ENCODE results near the gene RNASE9. TPM values are rescaled to one million over a fixed set of nuclear protein-coding genes. Genes with fewer than 3 reads are reported as not detected.

RNASE9 gene
- total RNA-seq: not detected

DNA sequence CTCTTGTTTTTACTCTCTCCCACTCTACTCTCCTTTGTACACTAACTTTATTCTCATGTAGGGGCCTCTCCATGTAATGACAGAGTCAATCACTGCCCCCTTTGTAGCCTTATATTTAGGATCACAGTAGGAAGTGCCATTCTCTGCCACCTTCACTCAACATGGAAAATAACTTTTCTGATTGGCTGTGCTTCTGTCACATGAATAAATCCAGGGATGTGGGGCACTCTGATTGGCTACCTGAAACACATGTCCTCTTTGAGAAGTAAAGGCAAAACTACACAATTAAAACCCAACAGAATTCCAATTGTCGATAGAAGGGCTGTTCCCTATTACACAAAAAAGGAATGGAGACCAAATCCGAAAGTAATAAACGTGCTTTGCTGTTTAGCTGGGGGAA is at the start of gene RNASE9:
TSS of gene RNASE9 (minus strand) at position 87 of the 400 bp plus-strand sequence.
- Histone ChIP-seq H3K4me3 (ENCODE audit: low read length in 3 of 3) (no peak within 1 kb of the TSS), H3K9me3 (ENCODE audit: control insufficient read depth in 3 of 3, low read length in 3 of 3) (no peaks in the 10 kb centered on the region), H3K36me3 (ENCODE audit: control insufficient read depth in 3 of 3, insufficient read depth in 3 of 3, low read length in 3 of 3) (no peaks in the 10 kb centered on the region), H3K27ac (ENCODE audit: low read depth, low read length) (no peak within 1 kb of the TSS), H3K4me1 (ENCODE audit: control insufficient read depth in 3 of 3, insufficient read depth in 3 of 3, low read length in 3 of 3) (no peaks in the 10 kb centered on the region), H3K9ac (ENCODE audit: low read depth in 1 of 3, low read length in 3 of 3) (no peak within 1 kb of the TSS), H3K27me3 (ENCODE audit: control insufficient read depth in 3 of 3, insufficient read depth in 3 of 3, low read length in 3 of 3) (no peaks in the 10 kb centered on the region)

DNA sequence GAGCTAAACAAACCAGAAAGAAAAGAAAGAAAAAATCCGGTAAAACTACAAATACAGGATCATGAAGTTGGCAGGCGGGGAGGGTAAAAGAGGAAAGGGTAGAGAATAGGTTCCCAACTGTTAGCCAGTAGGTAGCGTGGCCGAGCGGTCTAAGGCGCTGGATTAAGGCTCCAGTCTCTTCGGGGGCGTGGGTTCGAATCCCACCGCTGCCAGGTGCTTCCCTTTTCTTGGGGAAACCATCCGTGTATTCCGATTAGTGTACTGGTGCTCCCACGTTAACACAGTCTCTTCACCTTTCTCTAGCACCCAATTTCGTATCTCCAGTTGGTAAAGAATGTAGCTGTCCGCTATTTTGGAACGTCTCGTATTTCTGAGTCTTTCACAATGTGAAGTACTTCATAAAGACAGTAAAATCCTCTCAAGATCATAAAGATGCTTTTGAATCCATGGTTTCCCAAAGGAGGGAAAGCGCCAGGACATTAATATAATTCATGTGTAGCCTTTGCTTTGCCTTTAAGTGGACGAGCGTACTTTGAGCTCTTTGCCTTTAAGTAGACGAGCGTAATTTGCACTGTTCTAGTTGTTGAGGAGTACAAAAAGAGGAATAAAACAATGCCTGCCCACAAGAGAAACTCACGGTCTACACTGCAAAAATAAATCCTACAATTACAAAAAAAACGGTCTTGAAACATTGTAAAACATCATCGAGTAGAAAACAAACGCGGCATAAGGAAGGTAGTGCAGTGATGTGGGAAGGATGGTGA is 49.3 kb upstream of the RNASE9 start:
- no peaks in the 10 kb centered on the region for H3K9me3 ChIP-seq (ENCODE audit: control insufficient read depth in 3 of 3, low read length in 3 of 3)
- H3K27me3 ChIP-seq (ENCODE audit: control insufficient read depth in 3 of 3, insufficient read depth in 3 of 3, low read length in 3 of 3): no peaks in the 10 kb centered on the region
- H3K4me3 ChIP-seq (ENCODE audit: low read length in 3 of 3): peak overlapping the region; percentile 92 to 98 (median 97)
- no peaks in the 10 kb centered on the region for H3K36me3 ChIP-seq (ENCODE audit: control insufficient read depth in 3 of 3, insufficient read depth in 3 of 3, low read length in 3 of 3)
- peaks cover 9 to 34% (median 21%) of the 10 kb centered on the region in 3 donors for H3K4me1 ChIP-seq (ENCODE audit: control insufficient read depth in 3 of 3, insufficient read depth in 3 of 3, low read length in 3 of 3)
- H3K27ac ChIP-seq (ENCODE audit: low read depth, low read length): peak overlapping the region; percentile 61
- H3K9ac ChIP-seq (ENCODE audit: low read depth in 1 of 3, low read length in 3 of 3): peak overlapping the region; percentile 72 to 87 (median 82)

DNA sequence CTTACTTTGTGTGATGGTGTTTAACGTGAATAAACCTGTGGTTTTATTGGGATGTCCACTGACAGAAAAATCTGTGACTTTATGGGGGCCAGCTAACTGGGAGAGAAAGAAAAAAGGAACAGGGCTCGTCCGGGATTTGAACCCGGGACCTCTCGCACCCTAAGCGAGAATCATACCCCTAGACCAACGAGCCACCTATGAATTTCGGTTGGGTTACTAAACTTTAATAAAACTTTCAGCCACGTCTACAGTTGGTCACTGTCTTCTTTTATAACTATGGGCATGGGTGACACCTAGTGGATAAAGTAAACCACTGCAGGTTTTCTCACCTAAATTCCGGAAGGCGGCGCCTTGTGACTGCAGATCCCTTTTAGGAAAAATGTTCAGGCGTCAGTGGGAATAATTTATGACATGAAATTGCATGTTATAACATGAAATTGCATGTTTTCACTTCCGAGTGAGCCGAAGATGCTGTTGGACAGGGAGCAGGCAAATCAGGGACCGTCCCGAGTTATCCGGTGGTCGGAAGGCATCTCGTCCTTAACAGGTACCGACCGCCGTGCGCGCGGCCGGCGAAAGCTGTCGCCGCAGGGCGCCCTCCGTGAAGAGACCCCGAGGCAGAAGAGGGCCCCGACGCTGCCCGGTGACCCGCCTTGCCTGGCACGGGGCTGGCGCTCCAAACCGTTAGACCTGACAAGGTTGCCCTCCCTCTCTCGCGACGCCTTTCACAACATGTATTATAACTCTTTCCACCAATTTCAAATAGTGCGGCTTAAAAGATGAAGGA is 48.6 kb upstream of the RNASE9 start:
- H3K27me3 ChIP-seq (ENCODE audit: control insufficient read depth in 3 of 3, insufficient read depth in 3 of 3, low read length in 3 of 3): no peaks in the 10 kb centered on the region
- H3K27ac ChIP-seq (ENCODE audit: low read depth, low read length): peak overlapping the region; percentile 61
- H3K4me1 ChIP-seq (ENCODE audit: control insufficient read depth in 3 of 3, insufficient read depth in 3 of 3, low read length in 3 of 3): peaks cover 9 to 34% (median 18%) of the 10 kb centered on the region in 3 donors
- no peaks in the 10 kb centered on the region for H3K36me3 ChIP-seq (ENCODE audit: control insufficient read depth in 3 of 3, insufficient read depth in 3 of 3, low read length in 3 of 3)
- H3K4me3 ChIP-seq (ENCODE audit: low read length in 3 of 3): peak overlapping the region; percentile 92 to 98 (median 97)
- H3K9ac ChIP-seq (ENCODE audit: low read depth in 1 of 3, low read length in 3 of 3): peak overlapping the region; percentile 72 to 87 (median 82)
- H3K9me3 ChIP-seq (ENCODE audit: control insufficient read depth in 3 of 3, low read length in 3 of 3): no peaks in the 10 kb centered on the region

DNA sequence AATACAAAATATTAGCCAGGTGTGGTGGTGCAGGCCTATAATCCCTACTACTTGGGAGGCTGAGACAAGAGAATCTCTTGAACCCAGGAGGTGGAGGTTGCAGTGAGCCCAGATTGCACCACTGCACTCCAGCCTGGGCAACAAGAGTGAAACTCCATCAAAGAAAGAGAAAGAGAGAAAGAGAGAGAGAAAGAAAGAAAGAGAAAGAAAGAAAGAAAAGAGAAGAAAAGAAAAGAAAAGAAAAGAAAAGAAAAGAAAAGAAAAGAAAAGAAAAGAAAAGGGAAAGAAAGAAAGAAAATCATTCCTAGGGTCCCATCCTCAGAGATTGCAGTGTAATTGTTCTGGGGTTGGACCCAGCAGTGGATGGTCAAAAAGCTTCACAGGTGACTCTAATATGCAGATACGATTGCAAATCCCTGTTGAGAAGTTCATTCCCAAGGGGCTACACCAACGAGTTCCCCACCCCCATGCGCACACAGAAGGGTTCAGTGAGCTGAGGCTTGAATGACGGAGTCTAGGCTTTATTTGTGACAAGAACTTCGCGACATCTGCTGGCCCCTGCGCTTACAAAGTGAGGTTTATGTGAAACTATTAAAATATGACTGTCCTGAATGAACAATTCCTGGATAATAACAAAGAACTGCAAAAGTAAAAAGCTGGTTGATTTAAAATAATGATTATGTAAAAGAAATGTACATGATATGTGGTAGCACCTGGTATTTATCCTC is 47.7 kb upstream of the RNASE9 start:
- Histone ChIP-seq H3K27ac (ENCODE audit: low read depth, low read length) (no peak overlapping the region), H3K4me1 (ENCODE audit: control insufficient read depth in 3 of 3, insufficient read depth in 3 of 3, low read length in 3 of 3) (peaks cover 7 to 27% (median 17%) of the 10 kb centered on the region in 3 donors), H3K36me3 (ENCODE audit: control insufficient read depth in 3 of 3, insufficient read depth in 3 of 3, low read length in 3 of 3) (no peaks in the 10 kb centered on the region), H3K9ac (ENCODE audit: low read depth in 1 of 3, low read length in 3 of 3) (no peak overlapping the region), H3K4me3 (ENCODE audit: low read length in 3 of 3) (no peak overlapping the region), H3K27me3 (ENCODE audit: control insufficient read depth in 3 of 3, insufficient read depth in 3 of 3, low read length in 3 of 3) (no peaks in the 10 kb centered on the region), H3K9me3 (ENCODE audit: control insufficient read depth in 3 of 3, low read length in 3 of 3) (no peaks in the 10 kb centered on the region)

DNA sequence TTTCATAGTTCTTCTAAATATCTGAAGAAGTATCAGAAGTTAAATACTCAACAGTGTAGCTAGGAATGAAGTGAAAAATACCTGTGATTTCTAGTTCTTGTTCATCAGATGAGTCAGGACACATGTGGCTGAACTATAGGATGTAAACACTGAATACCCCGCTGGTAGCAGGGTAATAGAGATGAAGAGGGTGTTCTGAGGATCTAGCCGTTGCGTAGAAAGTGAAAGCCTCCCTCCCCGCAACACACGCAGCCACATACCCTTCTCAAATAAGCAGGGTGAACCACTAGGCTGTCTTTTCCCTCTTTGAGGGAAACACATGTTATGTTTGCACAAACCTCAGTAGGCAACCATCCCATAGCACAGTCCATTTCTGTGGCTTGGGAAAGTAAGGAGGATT is 46.8 kb upstream of the RNASE9 start:
- H3K27me3 ChIP-seq (ENCODE audit: control insufficient read depth in 3 of 3, insufficient read depth in 3 of 3, low read length in 3 of 3): no peaks in the 10 kb centered on the region
- H3K36me3 ChIP-seq (ENCODE audit: control insufficient read depth in 3 of 3, insufficient read depth in 3 of 3, low read length in 3 of 3): no peaks in the 10 kb centered on the region
- no peaks in the 10 kb centered on the region for H3K9me3 ChIP-seq (ENCODE audit: control insufficient read depth in 3 of 3, low read length in 3 of 3)
- H3K9ac ChIP-seq (ENCODE audit: low read depth in 1 of 3, low read length in 3 of 3): no peak overlapping the region
- H3K4me3 ChIP-seq (ENCODE audit: low read length in 3 of 3): no peak overlapping the region
- peaks cover 7 to 20% (median 11%) of the 10 kb centered on the region in 3 donors for H3K4me1 ChIP-seq (ENCODE audit: control insufficient read depth in 3 of 3, insufficient read depth in 3 of 3, low read length in 3 of 3)
- no peak overlapping the region for H3K27ac ChIP-seq (ENCODE audit: low read depth, low read length)

DNA sequence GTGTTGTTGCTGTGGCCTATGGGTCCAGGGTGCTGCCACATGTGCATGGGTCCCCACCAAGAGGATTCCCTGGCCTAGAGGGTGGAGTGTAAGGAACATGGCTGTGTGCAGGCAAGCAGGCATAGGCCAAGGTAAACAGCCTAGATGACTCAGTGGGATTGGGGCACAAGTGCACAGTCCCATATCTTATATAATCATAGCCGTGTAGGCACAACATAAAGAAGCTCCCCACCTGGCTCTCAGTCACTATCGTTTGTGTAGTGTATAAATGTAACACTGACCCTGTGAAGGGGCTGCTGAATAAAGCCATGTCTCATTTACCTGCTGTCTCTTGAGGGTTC is 46.0 kb upstream of the RNASE9 start:
- Histone ChIP-seq H3K9me3 (ENCODE audit: control insufficient read depth in 3 of 3, low read length in 3 of 3) (no peaks in the 10 kb centered on the region), H3K4me3 (ENCODE audit: low read length in 3 of 3) (no peak overlapping the region), H3K27ac (ENCODE audit: low read depth, low read length) (no peak overlapping the region), H3K27me3 (ENCODE audit: control insufficient read depth in 3 of 3, insufficient read depth in 3 of 3, low read length in 3 of 3) (no peaks in the 10 kb centered on the region), H3K9ac (ENCODE audit: low read depth in 1 of 3, low read length in 3 of 3) (no peak overlapping the region), H3K4me1 (ENCODE audit: control insufficient read depth in 3 of 3, insufficient read depth in 3 of 3, low read length in 3 of 3) (peaks cover 7 to 19% (median 11%) of the 10 kb centered on the region in 3 donors), H3K36me3 (ENCODE audit: control insufficient read depth in 3 of 3, insufficient read depth in 3 of 3, low read length in 3 of 3) (no peaks in the 10 kb centered on the region)

DNA sequence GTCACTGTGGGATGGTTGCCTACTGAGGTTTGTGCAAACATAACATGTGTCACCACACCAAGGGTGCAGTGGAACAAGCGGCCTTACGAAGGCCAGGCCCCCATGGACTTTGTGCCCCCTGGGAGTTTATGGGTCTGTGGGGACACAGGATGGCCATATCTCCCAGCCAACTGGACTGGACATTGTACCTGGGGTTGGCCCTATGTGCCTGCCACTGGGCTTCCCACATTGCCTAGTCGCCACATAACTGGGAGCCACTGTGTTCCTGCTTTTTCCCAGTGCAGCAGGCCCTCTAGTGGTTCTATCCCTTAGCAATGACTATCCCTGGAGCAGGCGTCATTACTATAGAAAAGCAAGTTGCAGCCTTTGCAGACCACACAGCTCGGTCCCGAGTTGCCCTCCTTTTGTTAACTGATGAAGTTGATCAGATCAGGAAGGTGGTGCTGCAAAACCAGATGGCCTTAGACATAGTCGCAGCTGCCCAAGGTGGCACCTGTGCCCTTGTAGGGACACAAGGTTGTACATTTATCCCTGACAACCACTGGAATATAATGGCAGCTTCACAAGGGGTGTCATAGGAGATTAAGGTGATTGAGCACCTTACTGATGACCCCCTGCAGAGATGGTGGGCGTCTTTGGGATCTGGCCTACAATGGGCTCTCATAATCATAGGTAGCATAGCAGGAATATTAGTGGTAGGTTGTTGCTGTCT is 45.5 kb upstream of the RNASE9 start:
- Histone ChIP-seq H3K9ac (ENCODE audit: low read depth in 1 of 3, low read length in 3 of 3) (no peak overlapping the region), H3K4me3 (ENCODE audit: low read length in 3 of 3) (no peak overlapping the region), H3K4me1 (ENCODE audit: control insufficient read depth in 3 of 3, insufficient read depth in 3 of 3, low read length in 3 of 3) (peaks cover 7 to 14% (median 11%) of the 10 kb centered on the region in 3 donors), H3K27ac (ENCODE audit: low read depth, low read length) (no peak overlapping the region), H3K27me3 (ENCODE audit: control insufficient read depth in 3 of 3, insufficient read depth in 3 of 3, low read length in 3 of 3) (no peaks in the 10 kb centered on the region), H3K36me3 (ENCODE audit: control insufficient read depth in 3 of 3, insufficient read depth in 3 of 3, low read length in 3 of 3) (no peaks in the 10 kb centered on the region), H3K9me3 (ENCODE audit: control insufficient read depth in 3 of 3, low read length in 3 of 3) (no peaks in the 10 kb centered on the region)

DNA sequence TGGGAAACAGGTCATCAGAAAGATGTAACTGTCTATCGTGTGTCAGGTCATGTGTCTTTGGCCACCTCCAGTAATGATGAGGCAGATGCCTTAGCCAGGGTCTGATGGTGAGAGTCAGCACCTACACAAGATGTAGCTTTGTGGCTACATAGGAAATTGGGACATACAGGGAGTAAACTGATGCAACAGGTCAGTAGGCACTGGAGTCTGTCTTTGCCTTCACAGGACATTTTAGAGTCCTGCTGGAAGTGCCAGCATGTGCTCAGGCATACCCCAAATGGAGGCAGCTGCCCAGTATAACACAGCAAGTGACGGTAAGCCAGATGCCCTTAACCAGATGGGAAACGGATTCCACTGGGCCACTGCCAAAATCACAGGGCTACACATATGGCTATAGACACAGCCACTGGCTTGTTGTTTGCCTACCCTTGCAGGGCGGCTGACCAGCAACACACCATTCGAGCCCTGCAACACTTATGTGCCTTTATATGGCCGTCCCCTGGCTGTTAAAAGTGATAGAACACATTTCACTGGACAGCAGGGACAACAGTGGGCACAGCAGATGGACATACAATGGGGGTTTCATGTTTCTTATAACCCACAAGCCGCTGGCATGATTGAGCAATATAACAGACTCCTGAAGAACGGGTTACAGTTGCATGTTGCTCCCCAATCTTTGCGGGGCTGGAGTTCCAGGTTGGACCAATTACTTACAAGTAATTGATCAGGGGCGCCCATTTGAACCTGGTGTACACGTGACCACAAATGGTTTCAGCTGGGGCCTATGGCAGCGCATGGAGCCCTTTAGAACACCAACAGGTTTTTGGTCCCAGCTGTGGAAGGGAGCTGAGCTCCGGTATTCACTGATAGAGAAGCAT is 43.2 kb upstream of the RNASE9 start:
- Histone ChIP-seq H3K9me3 (ENCODE audit: control insufficient read depth in 3 of 3, low read length in 3 of 3) (no peaks in the 10 kb centered on the region), H3K9ac (ENCODE audit: low read depth in 1 of 3, low read length in 3 of 3) (no peak overlapping the region), H3K27ac (ENCODE audit: low read depth, low read length) (no peak overlapping the region), H3K36me3 (ENCODE audit: control insufficient read depth in 3 of 3, insufficient read depth in 3 of 3, low read length in 3 of 3) (no peaks in the 10 kb centered on the region), H3K4me3 (ENCODE audit: low read length in 3 of 3) (no peak overlapping the region), H3K4me1 (ENCODE audit: control insufficient read depth in 3 of 3, insufficient read depth in 3 of 3, low read length in 3 of 3) (no peaks in the 10 kb centered on the region), H3K27me3 (ENCODE audit: control insufficient read depth in 3 of 3, insufficient read depth in 3 of 3, low read length in 3 of 3) (no peaks in the 10 kb centered on the region)

DNA sequence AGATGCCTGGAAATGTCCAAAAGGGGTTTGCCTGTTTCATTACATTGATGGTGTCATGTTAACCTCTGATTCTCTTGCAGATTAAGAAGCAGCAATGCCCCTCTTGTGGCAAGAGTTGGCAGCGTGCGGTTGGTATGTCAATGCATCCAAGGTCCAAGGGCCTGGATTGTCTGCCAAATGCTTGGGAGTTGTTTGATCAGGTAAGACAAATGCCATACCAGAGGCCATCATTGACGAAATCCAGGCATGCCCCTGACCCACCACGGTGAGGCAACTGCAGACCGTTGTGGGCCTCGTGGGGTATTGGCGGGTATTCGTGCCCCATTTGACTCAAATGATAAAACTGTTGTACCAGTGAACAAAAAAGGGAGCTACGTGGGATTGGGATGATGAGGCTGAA is 41.7 kb upstream of the RNASE9 start:
- no peak overlapping the region for H3K4me3 ChIP-seq (ENCODE audit: low read length in 3 of 3)
- H3K9me3 ChIP-seq (ENCODE audit: control insufficient read depth in 3 of 3, low read length in 3 of 3): no peaks in the 10 kb centered on the region
- H3K27ac ChIP-seq (ENCODE audit: low read depth, low read length): no peak overlapping the region
- H3K9ac ChIP-seq (ENCODE audit: low read depth in 1 of 3, low read length in 3 of 3): no peak overlapping the region
- H3K4me1 ChIP-seq (ENCODE audit: control insufficient read depth in 3 of 3, insufficient read depth in 3 of 3, low read length in 3 of 3): no peaks in the 10 kb centered on the region
- H3K27me3 ChIP-seq (ENCODE audit: control insufficient read depth in 3 of 3, insufficient read depth in 3 of 3, low read length in 3 of 3): no peaks in the 10 kb centered on the region
- H3K36me3 ChIP-seq (ENCODE audit: control insufficient read depth in 3 of 3, insufficient read depth in 3 of 3, low read length in 3 of 3): no peaks in the 10 kb centered on the region
